ENCODE measurements around the gene TGM1.

TGM1 gene

GRCh38 chr14:24270537-24271133 is 7.7 kb upstream of the TGM1 start:
- no peak for DNase-seq

GRCh38 chr14:24269910-24270536 is 7.0 kb upstream of the TGM1 start:
- no peak for DNase-seq

- no peak for DNase-seq
These were observed 6.4 kb upstream of the TGM1 start for GRCh38 chr14:24269368-24269767.

- DNase-seq: no peak
These were observed 5.2 kb upstream of the TGM1 start for GRCh38 chr14:24268225-24268624.

- no peak for DNase-seq
These were observed 4.5 kb upstream of the TGM1 start for GRCh38 chr14:24267516-24267915.

GRCh38 chr14:24266344-24267244 is 3.6 kb upstream of the TGM1 start:
- no peak for DNase-seq

- DNase-seq: no peak
These were observed 1.3 kb upstream of the TGM1 start for GRCh38 chr14:24264298-24264697.

GRCh38 chr14:24263848-24264247 is 871 bp upstream of the TGM1 start:
- no peak for DNase-seq

- no peak for DNase-seq
These were observed 1.0 kb downstream of the TGM1 start for GRCh38 chr14:24261969-24262327.

GRCh38 chr14:24261256-24261968 is 1.6 kb downstream of the TGM1 start:
- DNase-seq: no peak

- DNase-seq: no peak
These were observed 2.2 kb downstream of the TGM1 start for GRCh38 chr14:24260780-24261157.

GRCh38 chr14:24260026-24260779 is 2.8 kb downstream of the TGM1 start:
- no peak for DNase-seq

GRCh38 chr14:24259282-24260025 is 3.5 kb downstream of the TGM1 start:
- no peak for DNase-seq

GRCh38 chr14:24258548-24259265 is 4.3 kb downstream of the TGM1 start:
- DNase-seq: no peak

- DNase-seq: no peak
These were observed 4.9 kb downstream of the TGM1 start for GRCh38 chr14:24258119-24258518.

GRCh38 chr14:24256960-24257359 is 6.0 kb downstream of the TGM1 start:
- DNase-seq: no peak

- DNase-seq: no peak
These were observed 6.9 kb downstream of the TGM1 start for GRCh38 chr14:24255931-24256711.

GRCh38 chr14:24255438-24255837 is 7.5 kb downstream of the TGM1 start:
- no peak for DNase-seq

- DNase-seq: no peak
These were observed 8.2 kb downstream of the TGM1 start for GRCh38 chr14:24254630-24255392.

- DNase-seq: no peak
These were observed 9.0 kb downstream of the TGM1 start for GRCh38 chr14:24253936-24254335.

Data from activated CD4-positive, alpha-beta T cell treated with anti-CD3 and anti-CD28 coated beads, Interleukin-2, amount 50 U/mL, for 1 hour (primary cell).